HL-60/S4 treated with phorbol 12-myristate 13-acetate at 8.2 ng/mL for 4 days and 3 days (cell line): Measurements from ENCODE around the gene VAV1.
"Not testable (repeated sequence)": the region's sequence is repeated elsewhere in the genome, so short reads cannot be mapped to it uniquely, and the experiment has no call there.

Experiments
- in situ Hi-C: fragments of 300-500 bp; cut with MboI; formaldehyde crosslinking; loops from 2 replicates; pipeline ENCODE4 v1.15.0; 2022; ENCODE audit warnings: low sequenced_read_pairs

VAV1 gene

DNA sequence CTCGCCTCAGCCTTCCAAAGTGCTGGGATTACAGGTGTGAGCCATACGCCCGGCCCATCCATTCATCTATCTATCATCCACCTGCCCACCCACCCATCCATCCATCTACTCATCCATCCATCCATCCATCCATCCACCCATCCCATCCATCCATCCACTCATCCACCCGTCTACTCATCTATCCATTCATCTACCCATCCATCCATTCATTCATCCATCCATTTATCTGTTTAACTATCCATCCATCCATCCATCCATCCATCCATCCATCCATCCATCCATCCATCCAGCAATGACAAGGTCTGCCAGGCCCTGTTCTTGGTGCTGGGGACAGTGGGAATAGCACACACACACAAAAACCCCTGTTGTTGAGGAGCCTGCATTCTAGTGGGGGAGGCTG is 4.5 kb downstream of the VAV1 start:
- in situ Hi-C loops = no loop called here

GRCh38 chr19:6777434-6777833 is 4.9 kb downstream of the VAV1 start:
- in situ Hi-C loops = no loop called here

- in situ Hi-C loops = no loop called here
Measured at GRCh38 chr19:6778386-6778785, 5.9 kb downstream of the VAV1 start.

GRCh38 chr19:6779206-6779605 is 6.7 kb downstream of the VAV1 start:
- in situ Hi-C loops = no loop called here

DNA sequence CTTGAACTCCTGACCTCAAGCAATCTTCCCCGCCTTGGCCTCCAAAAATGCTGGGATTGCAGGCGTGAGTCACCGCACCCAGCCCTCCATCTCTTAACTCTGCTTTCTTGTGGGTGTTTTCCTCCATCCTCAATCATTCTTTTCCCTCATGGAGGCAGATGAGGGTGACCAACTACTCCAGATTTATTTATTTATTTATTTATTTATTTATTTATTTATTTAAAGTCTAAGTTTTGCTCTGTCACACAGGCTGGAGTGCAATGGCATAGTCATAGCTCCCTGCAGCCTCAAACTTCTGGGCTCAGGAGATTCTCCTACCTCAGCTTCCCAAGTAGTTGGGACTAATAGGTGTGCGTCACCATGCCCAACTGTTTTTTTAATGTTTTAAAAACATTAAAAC is 14.9 kb downstream of the VAV1 start:
- in situ Hi-C loops = no loop called here

- in situ Hi-C loops = no loop called here
Measured at GRCh38 chr19:6788896-6789295, 16.4 kb downstream of the VAV1 start.

- in situ Hi-C loops = no loop called here
Measured at GRCh38 chr19:6790194-6791128, 18.0 kb downstream of the VAV1 start.

GRCh38 chr19:6791237-6791636 is 18.7 kb downstream of the VAV1 start:
- in situ Hi-C loops = no loop called here

DNA sequence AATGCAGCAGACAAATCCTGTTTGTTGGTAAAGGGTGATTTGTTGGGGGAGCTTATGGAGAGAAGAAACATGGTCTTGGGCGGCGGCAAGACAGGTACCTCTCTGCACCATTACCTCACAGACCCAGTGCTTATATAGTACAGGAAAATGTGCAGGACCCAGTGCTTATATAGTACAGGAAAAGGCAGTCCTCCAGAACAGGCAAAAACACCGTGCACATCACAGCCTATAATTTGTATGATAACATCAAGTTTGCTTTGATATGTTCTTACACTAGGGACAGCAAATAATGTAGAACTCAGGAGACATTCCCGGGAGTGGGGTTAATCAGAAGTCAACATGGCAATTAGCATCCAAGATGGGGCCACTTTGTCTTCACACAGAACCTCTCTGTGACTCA is 20.9 kb downstream of the VAV1 start:
- in situ Hi-C loops = no loop called here

DNA sequence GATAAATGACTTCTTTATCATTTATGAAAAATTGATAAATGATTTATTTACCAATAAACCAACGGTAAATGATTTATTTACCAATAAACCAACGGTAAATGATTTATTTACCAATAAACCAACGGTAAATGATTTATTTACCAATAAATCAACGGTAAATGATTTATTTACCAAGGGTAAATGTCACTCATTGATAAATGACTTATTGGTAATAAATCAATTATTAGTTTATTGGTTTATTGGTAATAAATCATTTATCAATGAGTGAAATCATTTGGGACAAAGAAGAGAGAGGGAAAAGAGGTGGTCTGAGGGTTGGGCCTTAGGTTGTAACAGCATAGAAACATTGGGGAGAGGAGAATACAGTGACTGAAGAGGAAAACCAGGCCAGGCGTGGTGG is 21.5 kb downstream of the VAV1 start:
- in situ Hi-C loops = no loop called here

DNA sequence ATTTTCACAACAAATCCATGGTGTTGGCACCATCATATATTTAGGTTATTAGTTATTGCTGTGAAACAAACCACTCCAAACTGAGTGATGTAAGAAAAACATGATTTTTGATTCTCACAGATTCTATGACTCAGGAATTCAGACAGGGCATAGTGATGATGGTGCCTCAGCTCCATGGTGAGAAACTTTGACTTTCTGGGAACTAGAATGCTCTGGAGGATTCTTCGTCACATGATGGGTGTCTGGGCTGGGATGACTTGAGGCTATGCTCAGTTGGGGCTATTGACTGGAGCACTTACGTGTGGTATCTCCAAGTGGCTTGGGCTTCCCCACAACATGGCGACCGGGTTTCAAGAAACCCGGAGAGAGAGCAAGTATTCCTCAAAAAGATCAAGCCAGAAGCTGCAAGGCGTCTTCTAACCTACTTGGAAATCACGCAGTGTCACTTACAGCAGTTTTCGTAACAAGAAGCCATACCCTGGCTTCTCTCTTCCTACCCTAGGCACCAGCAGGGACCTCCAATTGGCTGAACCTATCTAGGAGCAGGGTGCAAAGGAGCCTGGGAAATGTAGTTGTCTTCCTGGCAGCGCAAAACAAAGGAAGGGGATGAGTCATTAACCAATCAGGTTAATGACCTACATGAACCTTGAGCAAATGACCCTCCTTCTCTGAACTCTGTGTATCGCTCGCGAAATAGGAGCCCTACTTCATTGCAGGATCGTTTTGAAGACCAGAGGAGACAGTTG is 22.4 kb downstream of the VAV1 start:
- in situ Hi-C loops = no loop called here

DNA sequence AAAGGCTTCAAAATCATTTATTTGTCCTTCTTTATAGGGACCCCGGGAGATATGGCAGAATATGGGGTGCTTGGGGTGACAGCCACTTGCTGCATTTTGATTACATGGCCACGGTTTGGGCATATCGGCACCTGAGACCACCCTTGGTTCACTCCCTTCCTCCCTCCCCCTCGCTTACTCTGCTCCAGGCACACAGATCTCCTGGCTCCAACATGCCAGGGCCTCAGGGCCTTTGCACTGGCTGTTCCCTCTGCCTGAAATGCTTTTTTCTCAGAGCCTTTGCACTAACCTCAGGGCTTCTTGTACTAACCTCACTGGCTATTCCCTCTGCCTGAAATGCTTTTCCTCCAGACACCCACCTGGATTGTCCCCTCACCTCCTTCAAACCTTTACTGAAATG is 23.8 kb downstream of the VAV1 start:
- in situ Hi-C loops = no loop called here

DNA sequence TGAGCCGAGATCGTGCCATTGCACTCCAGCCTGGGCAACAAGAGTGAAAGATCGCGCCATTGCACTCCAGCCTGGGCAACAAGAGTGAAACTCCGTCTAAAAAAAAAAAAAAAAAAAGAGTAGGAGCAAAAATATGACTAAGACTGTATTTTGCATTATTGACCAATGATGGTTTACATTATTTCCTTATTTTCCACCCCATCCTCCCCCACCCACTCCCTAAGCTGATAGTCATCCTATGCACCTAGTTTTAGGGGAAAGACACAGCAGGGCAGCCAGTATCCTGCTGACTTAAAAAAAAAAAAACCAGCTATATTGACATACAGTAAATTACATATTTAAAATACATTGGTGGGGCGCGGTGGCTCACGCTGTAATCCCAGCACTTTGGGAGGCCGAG is 25.1 kb downstream of the VAV1 start:
- in situ Hi-C loops = no loop called here

DNA sequence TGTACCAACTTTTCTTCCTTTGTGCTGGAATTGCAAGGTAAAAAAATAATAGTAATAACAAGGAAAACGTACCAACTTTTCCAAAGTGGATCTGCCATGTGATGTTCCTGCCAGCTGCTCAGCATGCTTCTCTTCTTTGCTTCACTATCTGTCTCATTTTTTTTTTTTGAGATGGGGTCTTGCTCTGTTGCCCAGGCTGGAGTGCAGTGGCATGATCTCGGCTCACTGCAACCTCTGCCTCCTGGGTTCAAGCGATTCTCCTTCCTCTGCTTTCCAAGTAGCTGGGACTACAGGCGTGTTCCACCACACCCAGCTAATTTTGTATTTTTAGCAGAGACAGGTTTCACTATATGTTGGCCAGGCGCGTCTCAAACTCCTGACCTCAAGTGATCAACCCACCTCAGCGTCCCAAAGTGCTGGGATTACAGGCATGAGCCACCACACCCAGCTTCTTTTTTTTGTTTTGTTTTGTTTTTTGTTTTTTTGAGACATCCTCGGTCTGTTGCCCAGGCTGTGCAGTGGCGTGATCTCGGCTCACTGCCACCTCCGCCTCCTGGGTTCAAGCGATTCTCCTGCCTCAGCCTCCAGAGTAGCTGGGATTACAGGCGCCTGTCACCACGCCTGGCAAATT is 27.8 kb downstream of the VAV1 start:
- in situ Hi-C loops = not testable (repeated sequence)

GRCh38 chr19:6800991-6801484 is 28.5 kb downstream of the VAV1 start:
- in situ Hi-C loops = no loop called here

- in situ Hi-C loops = no loop called here
Measured at GRCh38 chr19:6801485-6802086, 29.1 kb downstream of the VAV1 start.

- in situ Hi-C loops = no loop called here
Measured at GRCh38 chr19:6802336-6803035, 30.0 kb downstream of the VAV1 start.

GRCh38 chr19:6803036-6803404 is 30.5 kb downstream of the VAV1 start:
- in situ Hi-C loops = no loop called here

DNA sequence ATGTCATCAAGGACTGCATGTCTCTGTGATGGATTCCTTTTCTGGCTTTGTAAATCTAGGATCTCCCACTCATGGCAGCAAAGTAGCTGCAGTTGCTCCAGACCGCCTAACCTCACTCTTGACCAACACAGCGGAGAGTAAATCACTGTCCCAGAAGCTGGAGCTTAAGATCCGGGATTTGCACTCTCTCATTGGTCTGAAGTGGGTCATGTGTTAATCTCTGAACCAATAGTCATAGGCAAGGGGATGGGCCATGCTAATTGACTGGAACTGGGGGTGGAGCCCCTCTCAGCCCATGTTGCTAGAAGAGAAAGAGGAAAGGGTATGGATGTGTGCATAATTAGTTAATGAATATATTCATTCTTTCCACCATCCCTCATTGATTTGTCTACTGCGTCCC is 34.0 kb downstream of the VAV1 start:
- in situ Hi-C loops = no loop called here

GRCh38 chr19:6807291-6807690 is 34.8 kb downstream of the VAV1 start:
- in situ Hi-C loops = no loop called here

DNA sequence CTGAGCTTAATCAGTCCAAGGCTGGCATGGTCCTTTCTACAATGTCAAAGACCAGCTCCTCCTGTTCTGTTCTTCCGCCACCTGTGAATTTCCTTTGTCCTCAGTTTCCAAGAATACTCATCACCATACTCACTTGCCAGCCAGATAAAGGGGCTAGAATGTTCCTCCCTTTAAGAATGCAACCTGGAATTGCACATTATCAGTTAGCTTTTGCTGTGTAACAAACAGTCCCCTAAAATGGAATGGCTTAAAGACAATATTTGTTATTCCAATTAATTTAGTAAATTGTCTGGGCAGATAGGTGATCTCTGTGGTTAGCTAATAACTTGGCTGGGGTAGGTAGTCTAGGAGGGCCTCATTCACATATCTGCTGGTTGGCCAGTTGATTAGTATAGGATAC is 36.0 kb downstream of the VAV1 start:
- in situ Hi-C loops = no loop called here
